HepG2 (cell line): ENCODE data around the gene DND1. TPM values are rescaled to one million over a fixed set of nuclear protein-coding genes. Genes with fewer than 3 reads are reported as not detected.

Source experiments
- HDAC2 ChIP-seq: sonication (generic); formaldehyde crosslinking; IDR thresholded peaks from 2 replicates; pipeline ENCODE4 v1.4.0; 2020; ENCODE audit warnings: missing genetic modification reagents
- PTBP1 ChIP-seq: fragments of 200-400 bp; formaldehyde crosslinking; IDR thresholded peaks from 2 replicates; pipeline ENCODE4 v1.6.1; 2018; ENCODE audit warnings: low read length, low read depth; ENCODE audit not compliant: poor library complexity, severe bottlenecking
- TCF12 ChIP-seq, 2 experiments: fragments of 450-650 bp in 1 of 2; sonication (generic) in 1 of 2; formaldehyde crosslinking in 1 of 2; IDR thresholded peaks; 2 replicates each; pipeline versions ENCODE4 v1.6.1 to v1.8.0; 2017 to 2022; ENCODE audit warnings: antibody characterized with exemption in 1 of 2, mild to moderate bottlenecking in 1 of 2, missing genetic modification reagents in 1 of 2, moderate library complexity in 1 of 2
- ZNF260 ChIP-seq: sonication (generic); formaldehyde crosslinking; IDR thresholded peaks from 2 replicates; pipeline ENCODE4 v1.4.0; 2020; ENCODE audit warnings: missing genetic modification reagents, low read depth, mild to moderate bottlenecking, borderline replicate concordance
- microRNA-seq: library from miRNA; unstranded; fragments of <30 nt; microRNA quantifications from one replicate; pipeline ENCODE4, GENCODE V29; 2020
- polyA plus RNA-seq, 8 experiments: library from polyadenylated mRNA; depleted of rRNA in 3 of 8; stranded (reverse) in 7 of 8; unstranded in 1 of 8; fragments of >200 nt; fragmentation: Illumina TruSeq in 4 of 8; extraction: Trizol in 4 of 8; gene quantifications; 2 replicates each; pipeline versions ENCODE4 v1.2.1 to v1.2.3, GENCODE V29; 2011 to 2016; ENCODE audit warnings: low read depth in 4 of 8, missing spikeins in 1 of 8, mixed read lengths in 1 of 8; ENCODE audit not compliant: insufficient read depth in 1 of 8
- small RNA-seq, 3 experiments: library from RNA; depleted of rRNA; stranded (forward); fragments of <200 nt; gene quantifications; one replicate each; pipeline ENCODE3, GENCODE V24; 2012; ENCODE audit warnings: low read depth in 2 of 3, low replicate concordance in 1 of 3; ENCODE audit not compliant: insufficient read length in 3 of 3, insufficient read depth in 2 of 3
- total RNA-seq, 5 experiments: library from RNA; depleted of rRNA; stranded (reverse); fragments of >200 nt; fragmentation: Illumina TruSeq; extraction: Trizol; gene quantifications; 2 replicates each; pipeline ENCODE4 v1.2.3, GENCODE V29; 2016; ENCODE audit warnings: low read depth in 1 of 5
- TF ChIP-seq, protein P1 (sequence below): sonication (generic); formaldehyde crosslinking; IDR thresholded peaks from 2 replicates; pipeline ENCODE4 v1.4.0; 2020; ENCODE audit warnings: missing genetic modification reagents, borderline replicate concordance
- TF ChIP-seq, protein P2 (sequence below): sonication (generic); formaldehyde crosslinking; IDR thresholded peaks from 2 replicates; pipeline ENCODE4 v1.4.0; 2020; ENCODE audit warnings: mild to moderate bottlenecking, missing genetic modification reagents

The DND1 gene
- total and polyA plus RNA-seq, 2 of the 13 experiments (the other 11 are each of a cell fraction or from before 2014, with no cell fraction given): 0.48 to 0.55 TPM

DNA sequence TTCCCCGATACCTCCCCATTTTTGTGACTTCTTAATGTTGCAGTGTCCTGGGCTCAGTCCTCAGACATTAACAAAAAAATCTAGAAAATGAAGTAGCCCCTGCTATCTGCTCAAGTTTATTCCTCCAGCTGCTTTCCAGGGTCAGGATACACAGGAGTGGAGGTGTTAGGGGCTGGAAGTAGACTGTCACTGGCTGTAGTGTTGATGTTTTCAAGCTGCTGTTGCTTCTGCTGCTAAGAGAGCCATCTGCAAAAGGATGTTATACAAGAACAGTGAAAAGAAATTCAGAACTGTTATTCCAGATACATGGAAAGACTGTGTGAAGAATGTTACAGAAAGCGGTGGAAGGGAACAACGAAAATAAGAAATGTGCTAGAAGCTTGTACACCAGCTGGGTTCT lies 51.1 kb downstream of the DND1 start (continued):
- TF ChIP-seq, protein P1, sequence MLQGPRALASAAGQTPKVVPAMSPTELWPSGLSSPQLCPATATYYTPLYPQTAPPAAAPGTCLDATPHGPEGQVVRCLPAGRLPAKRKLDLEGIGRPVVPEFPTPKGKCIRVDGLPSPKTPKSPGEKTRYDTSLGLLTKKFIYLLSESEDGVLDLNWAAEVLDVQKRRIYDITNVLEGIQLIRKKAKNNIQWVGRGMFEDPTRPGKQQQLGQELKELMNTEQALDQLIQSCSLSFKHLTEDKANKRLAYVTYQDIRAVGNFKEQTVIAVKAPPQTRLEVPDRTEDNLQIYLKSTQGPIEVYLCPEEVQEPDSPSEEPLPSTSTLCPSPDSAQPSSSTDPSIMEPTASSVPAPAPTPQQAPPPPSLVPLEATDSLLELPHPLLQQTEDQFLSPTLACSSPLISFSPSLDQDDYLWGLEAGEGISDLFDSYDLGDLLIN: no peak
- no peak for TF ChIP-seq PTBP1
- no peak for TF ChIP-seq ZNF260 (CRISPR knock-in tag)
- TF ChIP-seq HDAC2 (CRISPR knock-in tag): no peak
- TF ChIP-seq, protein P2, sequence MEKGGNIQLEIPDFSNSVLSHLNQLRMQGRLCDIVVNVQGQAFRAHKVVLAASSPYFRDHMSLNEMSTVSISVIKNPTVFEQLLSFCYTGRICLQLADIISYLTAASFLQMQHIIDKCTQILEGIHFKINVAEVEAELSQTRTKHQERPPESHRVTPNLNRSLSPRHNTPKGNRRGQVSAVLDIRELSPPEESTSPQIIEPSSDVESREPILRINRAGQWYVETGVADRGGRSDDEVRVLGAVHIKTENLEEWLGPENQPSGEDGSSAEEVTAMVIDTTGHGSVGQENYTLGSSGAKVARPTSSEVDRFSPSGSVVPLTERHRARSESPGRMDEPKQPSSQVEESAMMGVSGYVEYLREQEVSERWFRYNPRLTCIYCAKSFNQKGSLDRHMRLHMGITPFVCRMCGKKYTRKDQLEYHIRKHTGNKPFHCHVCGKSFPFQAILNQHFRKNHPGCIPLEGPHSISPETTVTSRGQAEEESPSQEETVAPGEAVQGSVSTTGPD (CRISPR knock-in tag): no peak
- no peak for TF ChIP-seq TCF12 (IDR thresholded peaks at IDR 0.05)
- TF ChIP-seq TCF12 (CRISPR knock-in tag; IDR thresholded peaks at IDR 0.05): no peak

Small RNA genes within 50 kb of the gene (microRNA-seq; reads per million reads assigned to microRNA genes)
- gene MIR3655: not detected

Small RNA genes within 50 kb of the gene (small RNA-seq; reads per million reads assigned to genes)
- gene VTRNA1-1: 4.1 to 485 (median 108) reads per million in 3 experiments
- 3.8 to 631 (median 138) reads per million in 3 experiments for gene VTRNA1-2

Other genes starting within 250 kb of the DND1 start
- gene EIF4EBP3, start 125.9 kb downstream of the DND1 start, total RNA-seq (2016; rRNA removed; fragmentation: Illumina TruSeq; extraction: Trizol): 1.7 and 1.9 TPM in 2 replicates
- 0.31 and 0.61 TPM in 2 replicates for gene EIF4EBP3, start 125.9 kb downstream of the DND1 start, polyA plus RNA-seq (2011; rRNA removed)
- 32.8 and 38.1 TPM in 2 replicates for gene SRA1, start 116.1 kb downstream of the DND1 start, total RNA-seq (2016; rRNA removed; fragmentation: Illumina TruSeq; extraction: Trizol)
- gene SRA1, start 116.1 kb downstream of the DND1 start, polyA plus RNA-seq (2011; rRNA removed): 14.2 and 15.6 TPM in 2 replicates
- gene APBB3, start 109.0 kb downstream of the DND1 start, total RNA-seq (2016; rRNA removed; fragmentation: Illumina TruSeq; extraction: Trizol): 0.22 and 0.38 TPM in 2 replicates
- gene APBB3, start 109.0 kb downstream of the DND1 start, polyA plus RNA-seq (2011; rRNA removed): 0.78 and 1.4 TPM in 2 replicates
- 0.71 and 0.95 TPM in 2 replicates for gene SLC35A4, start 108.7 kb downstream of the DND1 start, total RNA-seq (2016; rRNA removed; fragmentation: Illumina TruSeq; extraction: Trizol)
- 4.0 and 5.0 TPM in 2 replicates for gene SLC35A4, start 108.7 kb downstream of the DND1 start, polyA plus RNA-seq (2011; rRNA removed)
- 0.70 and 1.7 TPM in 2 replicates for gene CD14, start 40.4 kb downstream of the DND1 start, total RNA-seq (2016; rRNA removed; fragmentation: Illumina TruSeq; extraction: Trizol)
- gene CD14, start 40.4 kb downstream of the DND1 start, polyA plus RNA-seq (2011; rRNA removed): 4.7 and 9.8 TPM in 2 replicates
- gene TMCO6, start 34.1 kb downstream of the DND1 start, total RNA-seq (2016; rRNA removed; fragmentation: Illumina TruSeq; extraction: Trizol): 8.2 and 16.6 TPM in 2 replicates
- gene TMCO6, start 34.1 kb downstream of the DND1 start, polyA plus RNA-seq (2011; rRNA removed): 28.2 and 36.3 TPM in 2 replicates
- gene NDUFA2, start 25.9 kb downstream of the DND1 start, total RNA-seq (2016; rRNA removed; fragmentation: Illumina TruSeq; extraction: Trizol): 97.2 and 103 TPM in 2 replicates
- 94.9 and 105 TPM in 2 replicates for gene NDUFA2, start 25.9 kb downstream of the DND1 start, polyA plus RNA-seq (2011; rRNA removed)
- gene IK, start 25.7 kb downstream of the DND1 start, total RNA-seq (2016; rRNA removed; fragmentation: Illumina TruSeq; extraction: Trizol): 67.5 and 86.4 TPM in 2 replicates
- 63.7 and 65.3 TPM in 2 replicates for gene IK, start 25.7 kb downstream of the DND1 start, polyA plus RNA-seq (2011; rRNA removed)
- 18.2 and 18.5 TPM in 2 replicates for gene WDR55, start 8.7 kb downstream of the DND1 start, total RNA-seq (2016; rRNA removed; fragmentation: Illumina TruSeq; extraction: Trizol)
- 17.7 and 23.4 TPM in 2 replicates for gene WDR55, start 8.7 kb downstream of the DND1 start, polyA plus RNA-seq (2011; rRNA removed)
- gene HARS1, start 17.8 kb upstream of the DND1 start, total RNA-seq (2016; rRNA removed; fragmentation: Illumina TruSeq; extraction: Trizol): 66.2 and 78.8 TPM in 2 replicates
- gene HARS1, start 17.8 kb upstream of the DND1 start, polyA plus RNA-seq (2011; rRNA removed): 36.9 and 37.2 TPM in 2 replicates
- 25.8 and 28.3 TPM in 2 replicates for gene HARS2, start 17.9 kb upstream of the DND1 start, total RNA-seq (2016; rRNA removed; fragmentation: Illumina TruSeq; extraction: Trizol)
- 17.6 and 17.9 TPM in 2 replicates for gene HARS2, start 17.9 kb upstream of the DND1 start, polyA plus RNA-seq (2011; rRNA removed)
- gene ZMAT2, start 26.9 kb upstream of the DND1 start, total RNA-seq (2016; rRNA removed; fragmentation: Illumina TruSeq; extraction: Trizol): 92.8 and 141 TPM in 2 replicates
- gene ZMAT2, start 26.9 kb upstream of the DND1 start, polyA plus RNA-seq (2011; rRNA removed): 25.2 and 35.4 TPM in 2 replicates
- not detected in 2 replicates for gene PCDHA1, start 112.6 kb upstream of the DND1 start, total RNA-seq (2016; rRNA removed; fragmentation: Illumina TruSeq; extraction: Trizol)
- not detected in 2 replicates for gene PCDHA1, start 112.6 kb upstream of the DND1 start, polyA plus RNA-seq (2011; rRNA removed)
- gene PCDHA2, start 121.3 kb upstream of the DND1 start, total RNA-seq (2016; rRNA removed; fragmentation: Illumina TruSeq; extraction: Trizol): not detected in 2 replicates
- gene PCDHA2, start 121.3 kb upstream of the DND1 start, polyA plus RNA-seq (2011; rRNA removed): not detected in 2 replicates
- gene PCDHA3, start 127.5 kb upstream of the DND1 start, total RNA-seq (2016; rRNA removed; fragmentation: Illumina TruSeq; extraction: Trizol): not detected in 2 replicates
- gene PCDHA3, start 127.5 kb upstream of the DND1 start, polyA plus RNA-seq (2011; rRNA removed): not detected in 2 replicates
- not detected in 2 replicates for gene PCDHA4, start 133.5 kb upstream of the DND1 start, total RNA-seq (2016; rRNA removed; fragmentation: Illumina TruSeq; extraction: Trizol)
- gene PCDHA4, start 133.5 kb upstream of the DND1 start, polyA plus RNA-seq (2011; rRNA removed): not detected in 2 replicates
- gene PCDHA5, start 148.0 kb upstream of the DND1 start, total RNA-seq (2016; rRNA removed; fragmentation: Illumina TruSeq; extraction: Trizol): not detected in 2 replicates
- not detected in 2 replicates for gene PCDHA5, start 148.0 kb upstream of the DND1 start, polyA plus RNA-seq (2011; rRNA removed)
- gene PCDHA6, start 154.4 kb upstream of the DND1 start, total RNA-seq (2016; rRNA removed; fragmentation: Illumina TruSeq; extraction: Trizol): not detected in 2 replicates
- gene PCDHA6, start 154.4 kb upstream of the DND1 start, polyA plus RNA-seq (2011; rRNA removed): not detected in 2 replicates
- 0.28 and 0.53 TPM in 2 replicates for gene PCDHA7, start 160.7 kb upstream of the DND1 start, total RNA-seq (2016; rRNA removed; fragmentation: Illumina TruSeq; extraction: Trizol)
- gene PCDHA7, start 160.7 kb upstream of the DND1 start, polyA plus RNA-seq (2011; rRNA removed): 0.49 and 0.54 TPM in 2 replicates
- gene PCDHA8, start 167.6 kb upstream of the DND1 start, total RNA-seq (2016; rRNA removed; fragmentation: Illumina TruSeq; extraction: Trizol): 0.07 and 0.11 TPM in 2 replicates
- 0.03 and 0.04 TPM in 2 replicates for gene PCDHA8, start 167.6 kb upstream of the DND1 start, polyA plus RNA-seq (2011; rRNA removed)
- 0.03 TPM in 1 of 2 replicates, not detected in the other for gene PCDHA9, start 174.8 kb upstream of the DND1 start, total RNA-seq (2016; rRNA removed; fragmentation: Illumina TruSeq; extraction: Trizol)
- gene PCDHA9, start 174.8 kb upstream of the DND1 start, polyA plus RNA-seq (2011; rRNA removed): 0.03 and 0.04 TPM in 2 replicates
- 0.02 TPM in 1 of 2 replicates, not detected in the other for gene PCDHA10, start 182.3 kb upstream of the DND1 start, total RNA-seq (2016; rRNA removed; fragmentation: Illumina TruSeq; extraction: Trizol)
- 0.01 and 0.03 TPM in 2 replicates for gene PCDHA10, start 182.3 kb upstream of the DND1 start, polyA plus RNA-seq (2011; rRNA removed)
- gene PCDHA11, start 195.4 kb upstream of the DND1 start, total RNA-seq (2016; rRNA removed; fragmentation: Illumina TruSeq; extraction: Trizol): 0.07 and 0.29 TPM in 2 replicates
- 0.05 TPM in 1 of 2 replicates, not detected in the other for gene PCDHA11, start 195.4 kb upstream of the DND1 start, polyA plus RNA-seq (2011; rRNA removed)
- gene PCDHA12, start 201.7 kb upstream of the DND1 start, total RNA-seq (2016; rRNA removed; fragmentation: Illumina TruSeq; extraction: Trizol): not detected in 2 replicates
- 0.03 TPM in 1 of 2 replicates, not detected in the other for gene PCDHA12, start 201.7 kb upstream of the DND1 start, polyA plus RNA-seq (2011; rRNA removed)
- 0.04 TPM in 1 of 2 replicates, not detected in the other for gene PCDHA13, start 208.5 kb upstream of the DND1 start, total RNA-seq (2016; rRNA removed; fragmentation: Illumina TruSeq; extraction: Trizol)
- gene PCDHA13, start 208.5 kb upstream of the DND1 start, polyA plus RNA-seq (2011; rRNA removed): 0.03 TPM in 1 of 2 replicates, not detected in the other